Endothelial cell of umbilical vein (primary cell): ENCODE measurements around the gene SPTLC3. TPM values are rescaled to one million over a fixed set of nuclear protein-coding genes. Genes with fewer than 3 reads are reported as not detected.

Source experiments
- BruUV-seq: library from RNA; stranded (reverse); fragments of 400-500 nt; replicated peaks from 2 replicates; lab custom pipeline; 2021; lab: Mats Ljungman, UMichigan
- CTCF ChIA-PET: fragments of 300-600, 350-600 bp; sonication (Branson Sonifier 250); formaldehyde crosslinking; loops from one replicate; lab custom pipeline; 2021; ENCODE audit warnings: antibody characterized with exemption, inconsistent platforms; lab: Charles Lee
- POLR2A ChIA-PET: fragments of 300-600, 350-600 bp; sonication (Branson Sonifier 250); formaldehyde crosslinking; loops from one replicate; lab custom pipeline; 2021; ENCODE audit warnings: antibody characterized with exemption, inconsistent platforms; lab: Charles Lee
- DNase-seq: peaks from one replicate; pipeline ENCODE4 v3.0.0-alpha.2; 2011; ENCODE audit warnings: low read depth, low spot score
- FAIRE-seq: peaks from 2 replicates; lab custom pipeline; 2011; peaks lifted over from hg19 to GRCh38; lab: Jason Lieb, UNC
- H2AFZ ChIP-seq: 2 replicates; pipeline ENCODE4 v1.6.0; 2012; ENCODE audit warnings: low read depth, low read length, control low read depth, inconsistent platforms
- H3K27ac ChIP-seq: 2 replicates; pipeline ENCODE4 v1.5.1; 2011; ENCODE audit warnings: low read depth, mild to moderate bottlenecking, control low read depth, low read length, moderate library complexity; ENCODE audit not compliant: insufficient read depth
- H3K27me3 ChIP-seq, 2 experiments: 2 replicates each; pipeline versions ENCODE4 v1.6.0 to v1.6.1; 2011; ENCODE audit warnings: low read length in 2 of 2, mixed read lengths in 1 of 2; ENCODE audit not compliant: control insufficient read depth in 2 of 2, insufficient read depth in 2 of 2
- H3K36me3 ChIP-seq, 2 experiments: 2 replicates in 1 of 2; 3 replicates in 1 of 2; pipeline ENCODE4 v1.5.1; 2011; ENCODE audit warnings: low read length in 2 of 2, mild to moderate bottlenecking in 1 of 2, moderate library complexity in 1 of 2; ENCODE audit not compliant: control insufficient read depth in 2 of 2, insufficient read depth in 2 of 2; ENCODE audit errors: extremely low read depth in 1 of 2
- H3K4me1 ChIP-seq: 3 replicates; pipeline ENCODE4 v1.5.1; 2011; ENCODE audit warnings: mild to moderate bottlenecking, low read length; ENCODE audit not compliant: control insufficient read depth, insufficient read depth; ENCODE audit errors: extremely low read depth
- H3K4me2 ChIP-seq: 2 replicates; pipeline ENCODE4 v1.6.1; 2011; ENCODE audit warnings: low read length, control low read depth, mixed read lengths; ENCODE audit not compliant: insufficient read depth
- H3K4me3 ChIP-seq, 3 experiments: fragments of 200-600 bp in 1 of 3; sonication (generic), shearing (Covaris generic) in 1 of 3; replicated peaks in 1 of 3; 2 replicates each; pipeline ENCODE4 v1.5.1; 2011 to 2016; ENCODE audit warnings: control low read depth in 3 of 3, low read length in 3 of 3, mild to moderate bottlenecking in 2 of 3, inconsistent platforms in 1 of 3, low read depth in 1 of 3, moderate library complexity in 1 of 3; ENCODE audit not compliant: insufficient read depth in 1 of 3
- H3K79me2 ChIP-seq: 2 replicates; pipeline ENCODE4 v1.6.0; 2012; ENCODE audit warnings: low read length, inconsistent platforms; ENCODE audit not compliant: control insufficient read depth, insufficient read depth
- H3K9ac ChIP-seq: replicated peaks from 2 replicates; pipeline ENCODE3; 2011; ENCODE audit warnings: low read length, control low read depth; ENCODE audit not compliant: insufficient read depth; ENCODE audit errors: extremely low read depth
- H3K9me1 ChIP-seq: replicated peaks from 3 replicates; pipeline ENCODE4 v1.6.0; 2011; ENCODE audit warnings: mild to moderate bottlenecking, low read length; ENCODE audit not compliant: control insufficient read depth, insufficient read depth; ENCODE audit errors: extremely low read depth
- H3K9me3 ChIP-seq: replicated peaks from 2 replicates; pipeline ENCODE4 v1.5.1; 2012; ENCODE audit warnings: low read length, inconsistent platforms; ENCODE audit not compliant: control insufficient read depth, insufficient read depth
- H4K20me1 ChIP-seq: replicated peaks from 2 replicates; pipeline ENCODE3; 2011; ENCODE audit warnings: mild to moderate bottlenecking, low read length; ENCODE audit not compliant: control insufficient read depth, insufficient read depth; ENCODE audit errors: extremely low read depth
- CTCF ChIP-seq, 2 donors: IDR thresholded peaks; 1 replicate in 1 of 2; 2 replicates in 1 of 2; pipeline ENCODE4 v1.5.1; 2011; ENCODE audit warnings: low read length in 2 of 2, mild to moderate bottlenecking in 2 of 2, moderate library complexity in 2 of 2, control low read depth in 1 of 2, inconsistent platforms in 1 of 2, low read depth in 1 of 2; ENCODE audit not compliant: insufficient read depth in 1 of 2; ENCODE audit errors: extremely low read depth in 1 of 2
- EZH2 ChIP-seq: IDR thresholded peaks from 2 replicates; pipeline ENCODE4 v1.6.1; 2012; ENCODE audit warnings: borderline replicate concordance, low read depth, mild to moderate bottlenecking, moderate library complexity, low read length, inconsistent platforms; ENCODE audit not compliant: severe bottlenecking
- FOS ChIP-seq: IDR thresholded peaks from 2 replicates; pipeline ENCODE4 v1.6.1; 2011; ENCODE audit warnings: mild to moderate bottlenecking, low read length, moderate library complexity, borderline replicate concordance; ENCODE audit not compliant: insufficient read depth
- MYC ChIP-seq: IDR thresholded peaks from one replicate; pipeline ENCODE4 v1.6.1; 2011; ENCODE audit warnings: mild to moderate bottlenecking, low read depth, low read length
- POLR2A ChIP-seq: IDR thresholded peaks from 2 replicates; pipeline ENCODE4 v1.6.1; 2012; ENCODE audit warnings: low read depth, mild to moderate bottlenecking, control low read depth, low read length
- dilution Hi-C: fragments of 300-500 bp; cut with MboI; formaldehyde crosslinking; loops from one replicate; pipeline ENCODE4 v1.15.0; 2019; ENCODE audit warnings: low sequenced_read_pairs; ENCODE audit not compliant: extremely low pct_ligation_motif_present
- intact Hi-C: fragments of 100-400 bp; cut with micrococcal nuclease; formaldehyde crosslinking; loops from one replicate; pipeline ENCODE4 v1.10.0; 2022
- polyA plus RNA-seq, 4 experiments: library from polyadenylated mRNA; depleted of rRNA in 3 of 4; stranded (reverse) in 3 of 4; unstranded in 1 of 4; fragments of >200 nt; gene quantifications; 2 replicates each; pipeline versions ENCODE4 v1.2.1 to v1.2.3, GENCODE V29; 2011 to 2012; ENCODE audit warnings: missing spikeins in 1 of 4
- total RNA-seq: library from RNA; stranded (reverse); gene quantifications from 2 replicates; pipeline ENCODE4 v1.2.3, GENCODE V29; 2021

SPTLC3 gene
- total and polyA plus RNA-seq, 2 donors (not counting 3 experiments of a cell fraction or from before 2014, with no cell fraction given): 0.29 to 0.35 TPM

GRCh38 chr20:12976720-12977309, 32.0 kb upstream of the SPTLC3 start:
- Histone ChIP-seq H3K79me2 (no peaks in the 10 kb centered on the region), H3K27ac (no peak overlapping the region), H3K36me3 (no peaks in the 10 kb centered on the region), H2AFZ (no peak overlapping the region), H3K9ac (no peak overlapping the region), H3K27me3 (no peaks in the 10 kb centered on the region), H4K20me1 (no peaks in the 10 kb centered on the region), H3K9me3 (no peaks in the 10 kb centered on the region), H3K4me3 (no peak overlapping the region), H3K4me1 (no peaks in the 10 kb centered on the region), H3K4me2 (no peak overlapping the region), H3K9me1 (no peaks in the 10 kb centered on the region)
- BruUV-seq: no TSS peak
- DNase-seq: no peak
- FAIRE-seq: no peak
- ChIA-PET POLR2A (no interaction called here), CTCF (interaction anchor here (0.9 to 1.5 kb wide), 2 partner anchors 124 to 570 kb away, joined by 3 read pairs; no protein-coding TSS in a partner anchor)
- TF ChIP-seq FOS (no peak), MYC (no peak), POLR2A (no peak), CTCF (IDR thresholded peaks at IDR 0.05; ENCODE audit: extremely low read depth in 1 of 2, insufficient read depth in 1 of 2, low read depth in 1 of 2, low read length in 2 of 2) (no peak), EZH2 (no peak)
- intact Hi-C loops: no loop called here
- dilution Hi-C loops: no loop called here
